Measurements from ENCODE around the gene TBL3.

GRCh38 chr16:1989209-1990100 lies 17.6 kb downstream of the TBL3 start, which contains the start of gene SYNGR3:
- TF ChIP-seq ARNTL (CRISPR knock-in tag; IDR thresholded peaks at IDR 0.05; ENCODE audit: borderline replicate concordance, low read depth) (no peak), OSR1 (CRISPR knock-in tag; IDR thresholded peaks at IDR 0.05) (no peak), CSDC2 (CRISPR knock-in tag; IDR thresholded peaks at IDR 0.05) (no peak), TOX (CRISPR knock-in tag; IDR thresholded peaks at IDR 0.05; ENCODE audit: borderline replicate concordance) (no peak)

Measured in SK-N-SH treated with all-trans-retinoic acid at 6 μM for 48 hours (cell line).